NB4 (cell line): Measurements from ENCODE around the gene ZEB2.

ENCODE experiments used
- DNase-seq: peaks from one replicate; pipeline ENCODE4 v3.0.0; 2010; ENCODE audit warnings: low read depth
- H3K4me3 ChIP-seq: one replicate; pipeline ENCODE4 v1.5.1; 2011; ENCODE audit warnings: mild to moderate bottlenecking, low read depth, low read length, moderate library complexity
- CTCF ChIP-seq: IDR thresholded peaks from one replicate; pipeline ENCODE4 v1.5.1; 2012; ENCODE audit warnings: low read depth, low read length
- MAX ChIP-seq: IDR thresholded peaks from 2 replicates; pipeline ENCODE4 v1.6.1; 2011; ENCODE audit warnings: low read depth, low read length
- MYC ChIP-seq: IDR thresholded peaks from 2 replicates; pipeline ENCODE4 v1.6.1; 2011; ENCODE audit warnings: low read depth, low read length
- POLR2A ChIP-seq: IDR thresholded peaks from 2 replicates; pipeline ENCODE4 v1.6.1; 2011; ENCODE audit warnings: mild to moderate bottlenecking; ENCODE audit not compliant: insufficient read length; ENCODE audit errors: extremely low read depth

The ZEB2 gene

GRCh38 chr2:144449028-144449406 lies 70.9 kb downstream of the ZEB2 start:
- TF ChIP-seq POLR2A (no peak), CTCF (no peak), MAX (no peak), MYC (no peak)
- no peak overlapping the region for H3K4me3 ChIP-seq
- no peak for DNase-seq

- no peak overlapping the region for H3K4me3 ChIP-seq
- DNase-seq: no peak
- TF ChIP-seq POLR2A (no peak), CTCF (no peak), MYC (no peak), MAX (no peak)
Observed at GRCh38 chr2:144448389-144449027, 71.4 kb downstream of the ZEB2 start.

- no peak for DNase-seq
- H3K4me3 ChIP-seq: no peak overlapping the region
- TF ChIP-seq CTCF (no peak), MAX (no peak), MYC (no peak), POLR2A (no peak)
Observed at GRCh38 chr2:144447535-144447934, 72.4 kb downstream of the ZEB2 start.

GRCh38 chr2:144446136-144446535 lies 73.8 kb downstream of the ZEB2 start:
- H3K4me3 ChIP-seq: no peak overlapping the region
- TF ChIP-seq MAX (no peak), POLR2A (no peak), MYC (no peak), CTCF (no peak)
- no peak for DNase-seq

- TF ChIP-seq MAX: no peak
Observed at GRCh38 chr2:144445196-144445595, 74.7 kb downstream of the ZEB2 start.

GRCh38 chr2:144443837-144444817 lies 75.8 kb downstream of the ZEB2 start:
- TF ChIP-seq POLR2A: no peak
- no peak overlapping the region for H3K4me3 ChIP-seq
- no peak for DNase-seq

More at GRCh38 chr2:144445196-144445595, 74.7 kb downstream of the ZEB2 start:
- no peak overlapping the region for H3K4me3 ChIP-seq
- no peak for DNase-seq
